GM12865 (cell line): Measurements from ENCODE around the gene SSTR3.

Experiments used
- DNase-seq: peaks from one replicate; pipeline ENCODE4 v3.0.0; 2010; ENCODE audit warnings: low read depth
- H3K4me3 ChIP-seq: 2 replicates; pipeline ENCODE4 v1.5.1; 2011; ENCODE audit warnings: mild to moderate bottlenecking, low read depth, low read length, control low read depth
- TF ChIP-seq, protein P1 (sequence below): IDR thresholded peaks from 2 replicates; pipeline ENCODE4 v1.5.1; 2011; ENCODE audit warnings: low read length, control low read depth, low read depth, inconsistent platforms; ENCODE audit not compliant: insufficient read depth; ENCODE audit errors: missing control alignments

The SSTR3 gene

DNA sequence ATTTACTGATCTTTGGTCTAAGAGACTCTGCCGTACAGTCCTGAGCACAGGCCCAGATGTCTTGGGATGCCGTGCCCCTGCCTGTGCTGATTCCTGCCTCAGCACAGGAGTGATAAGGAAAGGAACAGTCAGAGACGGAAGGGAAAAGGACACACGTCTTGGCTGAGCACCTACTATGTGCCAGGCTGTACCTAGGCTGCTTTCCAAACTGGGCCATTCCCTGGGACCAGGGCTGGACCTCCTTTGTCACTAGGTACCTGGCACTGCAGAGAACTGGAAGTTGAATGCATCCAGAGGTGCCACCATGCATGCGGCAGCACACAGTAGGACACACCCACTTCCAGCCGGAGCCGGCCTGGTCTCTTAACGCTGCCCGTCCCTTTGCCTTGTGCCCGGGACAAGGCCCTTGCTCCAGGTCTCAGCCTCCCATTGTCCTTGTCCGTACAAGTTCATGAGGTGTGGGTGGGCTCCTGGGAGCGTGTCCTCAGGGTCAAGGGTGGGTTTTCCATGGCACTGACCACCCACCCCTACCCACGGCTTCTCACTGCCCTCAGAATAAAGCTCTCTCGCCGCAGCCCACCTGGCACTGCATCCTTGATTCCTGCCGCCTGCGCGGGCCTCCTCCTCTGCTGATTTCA is 1.1 kb upstream of the SSTR3 start:
- no peak overlapping the region for H3K4me3 ChIP-seq
- TF ChIP-seq, protein P1, sequence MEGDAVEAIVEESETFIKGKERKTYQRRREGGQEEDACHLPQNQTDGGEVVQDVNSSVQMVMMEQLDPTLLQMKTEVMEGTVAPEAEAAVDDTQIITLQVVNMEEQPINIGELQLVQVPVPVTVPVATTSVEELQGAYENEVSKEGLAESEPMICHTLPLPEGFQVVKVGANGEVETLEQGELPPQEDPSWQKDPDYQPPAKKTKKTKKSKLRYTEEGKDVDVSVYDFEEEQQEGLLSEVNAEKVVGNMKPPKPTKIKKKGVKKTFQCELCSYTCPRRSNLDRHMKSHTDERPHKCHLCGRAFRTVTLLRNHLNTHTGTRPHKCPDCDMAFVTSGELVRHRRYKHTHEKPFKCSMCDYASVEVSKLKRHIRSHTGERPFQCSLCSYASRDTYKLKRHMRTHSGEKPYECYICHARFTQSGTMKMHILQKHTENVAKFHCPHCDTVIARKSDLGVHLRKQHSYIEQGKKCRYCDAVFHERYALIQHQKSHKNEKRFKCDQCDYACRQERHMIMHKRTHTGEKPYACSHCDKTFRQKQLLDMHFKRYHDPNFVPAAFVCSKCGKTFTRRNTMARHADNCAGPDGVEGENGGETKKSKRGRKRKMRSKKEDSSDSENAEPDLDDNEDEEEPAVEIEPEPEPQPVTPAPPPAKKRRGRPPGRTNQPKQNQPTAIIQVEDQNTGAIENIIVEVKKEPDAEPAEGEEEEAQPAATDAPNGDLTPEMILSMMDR, result no peak
- no peak for DNase-seq

DNA sequence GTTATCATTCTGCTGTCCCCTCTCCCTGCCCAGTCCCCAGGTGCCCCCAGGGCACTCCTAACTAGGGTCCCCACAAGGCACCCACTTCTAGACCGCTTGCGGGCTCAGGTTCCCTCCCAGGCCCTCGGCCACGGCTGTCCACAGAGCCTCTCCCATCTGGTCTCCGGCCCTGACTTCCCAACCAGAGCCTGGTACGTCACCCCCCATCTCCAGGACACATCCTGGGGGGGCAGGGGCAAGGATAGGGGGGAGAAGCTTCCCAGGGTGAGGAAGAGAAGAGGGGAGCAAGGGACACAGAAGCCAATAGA is 457 bp downstream of the SSTR3 start:
- no peak overlapping the region for H3K4me3 ChIP-seq
- DNase-seq, result no peak
- TF ChIP-seq, protein P1, result no peak

DNA sequence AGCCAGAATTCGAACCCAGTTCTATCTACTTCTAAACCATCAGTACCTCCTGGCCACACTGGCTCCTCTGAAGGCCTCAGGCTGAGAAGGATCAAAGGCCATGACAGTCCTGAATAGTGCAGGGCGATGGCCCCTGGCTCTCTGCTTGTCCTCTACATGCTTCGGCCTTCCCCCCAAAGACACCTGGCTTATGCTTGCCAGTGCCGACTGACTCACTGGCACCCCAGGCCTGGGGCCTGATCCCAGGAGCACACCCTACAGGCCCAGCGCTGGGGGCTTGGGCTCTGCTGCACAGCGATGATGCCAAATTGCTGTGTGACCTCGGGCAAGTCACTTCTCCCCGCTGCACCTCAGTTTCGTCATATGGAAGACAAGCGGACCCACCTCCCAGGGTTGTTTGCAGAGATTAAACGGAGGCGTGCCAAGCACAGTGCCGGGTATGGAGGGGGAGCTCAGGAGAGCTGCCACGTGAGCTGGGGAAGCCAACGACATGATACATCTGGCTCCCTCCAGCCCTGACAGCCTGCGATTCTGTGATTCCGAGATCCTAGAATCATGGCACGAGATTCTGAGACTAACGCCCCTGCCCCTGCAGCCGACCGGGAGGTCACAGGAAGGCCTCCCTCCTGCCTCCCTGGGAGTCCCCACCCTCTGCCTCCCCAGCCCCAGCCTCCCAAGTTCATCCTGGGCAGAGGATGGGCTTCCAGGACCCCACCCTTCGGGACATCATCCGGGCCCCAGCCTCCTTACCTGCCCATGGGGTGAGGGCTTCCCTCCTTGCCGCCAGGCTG is 1.0 kb downstream of the SSTR3 start:
- TF ChIP-seq, protein P1, result no peak
- H3K4me3 ChIP-seq, result no peak overlapping the region
- DNase-seq, result no peak

DNA sequence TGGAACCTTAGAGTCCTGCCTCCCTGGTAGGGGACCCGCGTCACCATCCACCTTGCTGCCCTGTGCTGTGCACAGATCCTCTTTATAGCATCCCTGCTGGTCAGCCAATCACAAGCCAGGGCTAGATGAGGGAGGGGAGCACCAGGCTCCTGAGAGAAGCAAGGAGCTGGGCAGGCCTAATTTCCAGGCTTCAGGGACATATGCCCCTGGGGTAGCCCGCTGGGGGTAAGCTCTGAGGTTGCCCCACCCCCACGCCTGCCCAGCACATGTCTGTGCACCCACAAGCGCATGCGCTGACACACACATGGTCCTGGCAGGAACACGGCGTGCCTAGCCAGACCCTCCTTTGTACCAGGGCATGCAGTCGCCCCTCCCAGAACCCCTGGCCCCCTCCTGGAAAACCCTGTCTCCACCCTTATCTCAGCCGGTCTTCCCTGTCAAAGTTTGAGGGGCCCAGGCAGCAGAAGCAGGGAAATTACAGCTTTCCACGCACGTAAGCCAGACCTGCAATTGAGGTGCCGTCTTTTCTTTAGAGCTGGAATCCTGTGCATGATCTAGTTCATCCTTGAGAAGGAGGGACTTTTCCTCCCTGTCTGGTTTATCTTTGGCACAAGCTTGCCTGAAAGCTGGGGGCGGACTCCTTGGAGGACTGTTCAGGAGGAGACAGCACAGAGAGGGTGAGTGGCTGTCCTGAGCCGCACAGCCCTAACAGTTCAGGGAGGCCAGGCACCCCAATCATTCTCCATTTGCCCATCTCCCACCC is 2.1 kb downstream of the SSTR3 start:
- DNase-seq, result no peak
- TF ChIP-seq, protein P1, result no peak
- no peak overlapping the region for H3K4me3 ChIP-seq

DNA sequence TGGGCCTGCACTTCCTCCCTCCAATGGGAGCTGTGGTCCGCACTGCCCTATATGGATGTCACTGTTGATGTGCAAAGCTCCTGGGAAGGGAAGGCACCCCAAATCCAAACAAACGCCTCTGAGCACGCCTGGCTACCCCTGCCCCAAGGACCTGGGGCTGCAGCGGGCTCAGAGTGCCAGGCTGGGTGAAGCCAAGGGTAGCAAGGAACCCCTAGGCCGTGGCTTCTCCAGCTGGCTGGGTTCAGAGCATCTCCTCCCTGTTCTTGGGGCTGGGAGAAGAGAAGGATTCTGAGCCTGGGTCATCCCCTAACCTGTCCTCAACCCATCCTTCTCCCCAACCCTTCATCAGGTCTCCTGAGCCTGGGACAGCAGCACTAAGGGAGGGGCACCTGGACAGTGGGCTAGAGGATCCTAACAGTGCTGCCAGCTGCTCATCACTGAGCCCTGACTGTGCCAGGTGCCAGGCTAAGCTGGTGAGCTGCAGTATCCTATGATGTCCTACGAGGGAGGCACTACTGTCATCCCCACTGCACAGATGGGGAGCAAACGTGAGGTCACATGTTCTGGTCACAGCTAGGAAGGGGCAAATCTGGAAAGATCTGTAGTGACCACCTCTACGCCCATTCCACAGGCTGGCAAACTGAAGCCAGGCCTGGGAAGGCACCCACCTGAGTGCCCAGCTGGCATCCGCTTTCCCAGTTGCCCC is 3.0 kb downstream of the SSTR3 start:
- TF ChIP-seq, protein P1, result no peak
- no peak for DNase-seq
- H3K4me3 ChIP-seq, result no peak overlapping the region

DNA sequence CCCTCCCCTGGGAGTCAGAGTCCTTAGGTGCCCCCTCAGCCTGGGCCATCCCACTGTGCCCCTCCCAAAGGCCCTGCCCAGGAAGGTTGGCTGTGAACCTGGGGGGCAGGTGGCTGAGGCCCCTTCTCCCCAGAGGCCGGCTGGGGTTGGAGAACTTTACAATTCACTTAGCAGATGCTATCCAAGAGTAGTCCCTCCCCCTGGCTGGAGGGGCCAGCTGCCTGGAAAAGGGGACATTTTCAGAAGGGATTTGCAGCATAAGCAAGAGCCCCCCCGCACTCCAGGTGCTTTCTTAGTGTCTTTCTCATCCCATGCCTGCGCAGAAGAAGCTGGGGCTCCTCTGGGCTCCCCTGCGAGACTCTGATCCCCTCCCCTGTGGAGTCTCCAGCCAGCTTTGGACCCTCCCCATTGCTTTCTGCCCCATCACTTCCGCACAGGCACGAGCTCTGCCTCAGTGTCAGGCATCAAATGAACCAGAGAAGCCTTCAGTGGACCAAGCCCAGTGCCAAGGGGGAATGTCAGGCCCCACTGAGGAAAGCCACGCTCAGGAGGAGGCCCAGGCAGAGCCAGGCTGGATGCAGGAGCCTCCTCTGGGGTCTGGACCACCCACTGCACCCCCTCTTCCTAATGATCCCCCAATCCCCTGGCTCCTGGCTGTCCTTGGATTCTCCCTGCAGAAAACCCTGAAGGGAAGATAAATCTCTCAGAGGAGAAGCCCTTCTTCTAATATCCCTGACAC is 3.7 kb downstream of the SSTR3 start:
- TF ChIP-seq, protein P1, result no peak
- no peak overlapping the region for H3K4me3 ChIP-seq
- no peak for DNase-seq
